Tibial nerve (tissue), 4 donors: ENCODE measurements around the gene ACY1. TPM values are rescaled to one million over a fixed set of nuclear protein-coding genes. Genes with fewer than 3 reads are reported as not detected.

ENCODE experiments used
- DNase-seq, 2 donors: peaks; one replicate each; pipeline ENCODE4 v3.0.0-alpha.2; 2019; ENCODE audit warnings: low spot score in 2 of 2
- H3K27ac ChIP-seq, 4 donors: fragments of 200-600 bp; sonication (generic) in 3 of 4; one replicate each; pipeline ENCODE4 v1.5.1; 2017 to 2019; ENCODE audit warnings: mild to moderate bottlenecking in 1 of 4
- H3K27me3 ChIP-seq, 2 donors: fragments of 200-600 bp; sonication (generic) in 1 of 2; one replicate each; pipeline versions ENCODE4 v1.5.1 to v1.6.0; 2017 to 2019
- H3K36me3 ChIP-seq, 3 donors: fragments of 200-600 bp; sonication (generic); one replicate each; pipeline ENCODE4 v1.5.1; 2018 to 2019
- H3K4me1 ChIP-seq, 4 donors: fragments of 200-600 bp; sonication (generic) in 3 of 4; one replicate each; pipeline ENCODE4 v1.5.1; 2017 to 2019
- H3K4me3 ChIP-seq, 4 donors: fragments of 200-600 bp; sonication (generic) in 3 of 4; one replicate each; pipeline ENCODE4 v1.5.1; 2017 to 2019; ENCODE audit warnings: mild to moderate bottlenecking in 1 of 4, moderate library complexity in 1 of 4
- H3K9me3 ChIP-seq, 4 donors: fragments of 200-600 bp; sonication (generic) in 3 of 4; one replicate each; pipeline ENCODE4 v1.5.1; 2017 to 2019
- CTCF ChIP-seq, 5 experiments: fragments of 200-600 bp in 3 of 5; fragments of 450-650 bp in 2 of 5; sonication (generic) in 3 of 5; IDR thresholded peaks; one replicate each; pipeline ENCODE4 v1.5.1; 2016 to 2019; ENCODE audit warnings: antibody characterized with exemption in 5 of 5, mild to moderate bottlenecking in 3 of 5, moderate library complexity in 2 of 5
- EP300 ChIP-seq, 2 donors: sonication (generic); formaldehyde crosslinking; IDR thresholded peaks; one replicate each; pipeline ENCODE4 v1.6.1; 2017; ENCODE audit warnings: antibody characterized with exemption in 2 of 2, mild to moderate bottlenecking in 1 of 2
- POLR2A ChIP-seq, 2 donors: fragments of 450-650 bp; IDR thresholded peaks; one replicate each; pipeline ENCODE4 v1.6.1; 2017; ENCODE audit warnings: antibody characterized with exemption in 2 of 2, mild to moderate bottlenecking in 2 of 2, moderate library complexity in 2 of 2
- WGBS, 2 donors: methylation state at CpG; one replicate each; pipeline ENCODE4 v1.1.5; 2018; 5-methylcytosine and 5-hydroxymethylcytosine counted together
- total RNA-seq, 4 donors: library from RNA; depleted of rRNA; stranded (reverse); fragments of >200 nt; gene quantifications; one replicate each; pipeline ENCODE4 v1.1.0, GENCODE V29; 2016

ACY1 gene
- total RNA-seq, 4 donors from 2014 or later, result 32.2 to 61.0 (median 45.6) TPM

- H3K27me3 ChIP-seq, result no peaks in the 10 kb centered on the region
- H3K36me3 ChIP-seq, result peaks cover 0 to 27% (median 0%) of the 10 kb centered on the region in 3 donors
- H3K4me1 ChIP-seq, result peaks cover 0 to 22% (median 10%) of the 10 kb centered on the region in 4 donors
- DNase-seq, result no peak
- TF ChIP-seq EP300 (IDR thresholded peaks at IDR 0.05) (no peak), CTCF (IDR thresholded peaks at IDR 0.05) (no peak), POLR2A (IDR thresholded peaks at IDR 0.05) (no peak)
- no peak overlapping the region for H3K4me3 ChIP-seq
- WGBS, 2 donors, result 87 to 100% methylated on average over 1 of the region's 1 CpG
- H3K27ac ChIP-seq, result no peak overlapping the region
- no peaks in the 10 kb centered on the region for H3K9me3 ChIP-seq
Measured at GRCh38 chr3:51954713-51955112, 28.6 kb upstream of the ACY1 start.

GRCh38 chr3:51955175-51955892 lies 28.0 kb upstream of the ACY1 start, which contains the start of gene GPR62:
Gene GPR62 (plus strand): TSS chr3:51955381. CDS start chr3:51955653, 272 bp downstream.
- H3K27ac ChIP-seq, result peak within 1 kb of the TSS; percentile 38 to 89 (median 82)
- peaks cover 0 to 23% (median 10%) of the 10 kb centered on the region in 4 donors for H3K4me1 ChIP-seq
- H3K36me3 ChIP-seq, result peaks cover 0 to 33% (median 0%) of the 10 kb centered on the region in 3 donors
- DNase-seq, result no peak
- H3K4me3 ChIP-seq, result peak within 1 kb of the TSS; percentile 19 to 58 (median 46)
- no peaks in the 10 kb centered on the region for H3K9me3 ChIP-seq
- no peaks in the 10 kb centered on the region for H3K27me3 ChIP-seq
- WGBS, 2 donors, result 48 to 50% methylated on average over 9 to 30 of the region's 33 CpGs
- TF ChIP-seq EP300 (IDR thresholded peaks at IDR 0.05) (no peak), POLR2A (IDR thresholded peaks at IDR 0.05) (no peak), CTCF (IDR thresholded peaks at IDR 0.05) (no peak)

- no peak for DNase-seq
- 3 to 9% methylated on average over 13 to 84 of the region's 97 CpGs for WGBS, 2 donors
- TF ChIP-seq EP300 (IDR thresholded peaks at IDR 0.05) (peak in 1 of 2 donors; percentile 25), POLR2A (IDR thresholded peaks at IDR 0.05) (peak in 1 of 2 donors; percentile 17), CTCF (IDR thresholded peaks at IDR 0.05) (peak; percentile 21 to 81 (median 48))
- Histone ChIP-seq H3K36me3 (peaks cover 0 to 41% (median 0%) of the 10 kb centered on the region in 3 donors), H3K27me3 (no peaks in the 10 kb centered on the region), H3K9me3 (no peaks in the 10 kb centered on the region), H3K4me1 (peaks cover 0 to 27% (median 10%) of the 10 kb centered on the region in 4 donors), H3K27ac (peak overlapping the region; percentile 38 to 89 (median 82)), H3K4me3 (peak overlapping the region; percentile 19 to 58 (median 46))
Measured at GRCh38 chr3:51955893-51956770, 27.2 kb upstream of the ACY1 start.

GRCh38 chr3:51957520-51958205 lies 25.7 kb upstream of the ACY1 start:
- Histone ChIP-seq H3K4me1 (peaks cover 0 to 39% (median 10%) of the 10 kb centered on the region in 4 donors), H3K27me3 (no peaks in the 10 kb centered on the region), H3K36me3 (peaks cover 0 to 48% (median 0%) of the 10 kb centered on the region in 3 donors), H3K9me3 (no peaks in the 10 kb centered on the region), H3K4me3 (no peak overlapping the region), H3K27ac (peak overlapping the region in 2 of 4 donors; percentile 88 to 89)
- DNase-seq, result no peak
- 78 to 87% methylated on average over 15 of the region's 15 CpGs for WGBS, 2 donors
- TF ChIP-seq EP300 (IDR thresholded peaks at IDR 0.05) (no peak), POLR2A (IDR thresholded peaks at IDR 0.05) (no peak), CTCF (IDR thresholded peaks at IDR 0.05) (no peak)
